Heart right ventricle (tissue), 16 donors: ENCODE measurements around the gene CCDC134. TPM values are rescaled to one million over a fixed set of nuclear protein-coding genes. Genes with fewer than 3 reads are reported as not detected.

Experiments used
- ATAC-seq, 8 donors: fragments of 200-7000 bp; cut with Tn5 transposase; one replicate each; pipeline ENCODE4 v1.9.1; 2020; ENCODE audit warnings: mild to moderate bottlenecking in 8 of 8, moderate library complexity in 8 of 8, moderate number of reproducible peaks in 1 of 8
- DNase-seq, 2 donors: peaks; one replicate each; pipeline ENCODE4 v3.0.0-alpha.2; 2020
- H3K27ac ChIP-seq, 10 donors: fragments of 200-600 bp; sonication (generic) in 2 of 10; one replicate each; pipeline versions ENCODE4 v1.5.0 to v1.8.0; 2020 to 2022; ENCODE audit warnings: mild to moderate bottlenecking in 3 of 10
- H3K27me3 ChIP-seq, 7 donors: fragments of 200-600 bp; one replicate each; pipeline ENCODE4 v1.8.0; 2021 to 2022; ENCODE audit warnings: mild to moderate bottlenecking in 2 of 7
- H3K36me3 ChIP-seq, 9 donors: fragments of 200-600 bp; sonication (generic) in 1 of 9; one replicate each; pipeline versions ENCODE4 v1.5.0 to v1.8.0; 2020 to 2022; ENCODE audit warnings: mild to moderate bottlenecking in 2 of 9
- H3K4me1 ChIP-seq, 9 donors: fragments of 200-600 bp; sonication (generic) in 1 of 9; one replicate each; pipeline versions ENCODE4 v1.5.0 to v1.8.0; 2020 to 2022; ENCODE audit warnings: mild to moderate bottlenecking in 4 of 9
- H3K4me3 ChIP-seq, 10 donors: fragments of 200-600 bp; sonication (generic) in 2 of 10; one replicate each; pipeline versions ENCODE4 v1.5.0 to v1.8.0; 2020 to 2022; ENCODE audit warnings: mild to moderate bottlenecking in 7 of 10, moderate library complexity in 2 of 10
- H3K9me3 ChIP-seq, 11 donors: fragments of 200-600 bp in 10 of 11; sonication (generic) in 2 of 11; one replicate each; pipeline versions ENCODE4 v1.5.0 to v1.8.0; 2013 to 2022; ENCODE audit warnings: mild to moderate bottlenecking in 2 of 11, control low read depth in 1 of 11, moderate library complexity in 1 of 11
- CTCF ChIP-seq, 9 donors: fragments of 200-600 bp; sonication (generic) in 2 of 9; IDR thresholded peaks; one replicate each; pipeline versions ENCODE4 v1.5.0 to v1.8.0; 2021 to 2022; ENCODE audit warnings: antibody characterized with exemption in 9 of 9, mild to moderate bottlenecking in 5 of 9, moderate library complexity in 1 of 9
- WGBS, 2 donors: extraction: QIAGEN DNeasy Blood & Tissue Kit; methylation state at CpG; one replicate each; pipeline ENCODE4 v1.1.7; 2013; ENCODE audit warnings: inconsistent platforms in 1 of 2; 5-methylcytosine and 5-hydroxymethylcytosine counted together
- intact Hi-C, 10 donors: fragments of 100-400 bp; cut with DNase I; formaldehyde crosslinking; loops; one replicate each; pipeline versions ENCODE4 v1.11.1 to v1.14.2; 2022
- polyA plus RNA-seq, 2 donors: library from polyadenylated mRNA; stranded (reverse); fragments of 200-250 nt; gene quantifications; one replicate each; pipeline ENCODE4 v1.2.3, GENCODE V29; 2013
- total RNA-seq, 10 donors: library from RNA; stranded (reverse); fragmentation: NEBNext Ultra II Directional in 3 of 10; extraction: Animal tissue kit (Norgen Biotek cat#: 25700) in 3 of 10; gene quantifications; one replicate each; pipeline versions ENCODE4 v1.2.1 to v1.2.4, GENCODE V29; 2021 to 2023
- donor health status: Arrhythmogenic right ventricular cardiomyopathy.
- donor health status: ischemic (EF 13 %, LVEDD 7.1; RV severe dilation, severe dysfunction).
- donor health status: healthy with polysubstance abuse.
- donor health status: DM: no; HTN: yes; CAD: no.
- donor health status: DM: no; HTN: no; CAD: no.
- donor health status: ischemic (EF 25% LVEDD 6.9; RV normal size, moderate dysfunction).
- donor health status: ischemic (EF 25% LVEDD 5.7; RV mildly dilated, moderate dysfunction).
- donor health status: healthy.
- donor health status: DM: yes; HTN: yes; CAD: no.
- donor health status: Ischemic cardiomyopathy.
- donor health status: ischemic (EF 35%, LVEDD 5.7; RV mildly dilated, moderate dysfunction).
- donor health status: nonischemic (EF 11% LVEDD 7.7; RV severe dilation, severe dysfunction).
- donor health status: DM: yes; HTN: yes; CAD: no.
- donor health status: PGD.
- donor health status: ischemic (EF 29% LVEDD 5.4; RV normal size, mild dysfunction).
- donor health status: nonischemic (EF 23%, LVEDD 6.1; RV moderate dilation, normal function).

CCDC134 gene
- total and polyA plus RNA-seq, 12 donors = 1.2 to 7.3 (median 3.8) TPM

- Histone ChIP-seq H3K36me3 (no peaks in the 10 kb centered on the region), H3K4me3 (no peak overlapping the region), H3K9me3 (no peaks in the 10 kb centered on the region), H3K4me1 (peaks cover 0 to under 1% (median 0%) of the 10 kb centered on the region in 9 donors), H3K27me3 (peaks cover 0 to 4% (median 0%) of the 10 kb centered on the region in 7 donors), H3K27ac (no peak overlapping the region)
- ATAC-seq (no peak), DNase-seq (no peak)
- no peak for TF ChIP-seq CTCF (IDR thresholded peaks at IDR 0.05)
- intact Hi-C loops = no loop called here
- 89% methylated on average over 5 of the region's 5 CpGs for WGBS, 2 donors
Measured at GRCh38 chr22:41775338-41775737, 25.1 kb upstream of the CCDC134 start.

- no peaks in the 10 kb centered on the region for H3K36me3 ChIP-seq
- DNase-seq = no peak
Measured at GRCh38 chr22:41775976-41776375, 24.5 kb upstream of the CCDC134 start.

GRCh38 chr22:41776381-41776780 is 24.1 kb upstream of the CCDC134 start:
- no peak for TF ChIP-seq CTCF (IDR thresholded peaks at IDR 0.05)
- H3K4me3 ChIP-seq = no peak overlapping the region
- intact Hi-C loops = no loop called here
- no peaks in the 10 kb centered on the region for H3K9me3 ChIP-seq
- peaks cover 0 to 4% (median 0%) of the 10 kb centered on the region in 7 donors for H3K27me3 ChIP-seq
- no peak overlapping the region for H3K27ac ChIP-seq
- 79 to 80% methylated on average over 3 of the region's 3 CpGs for WGBS, 2 donors
- peaks cover 0 to 11% (median 0%) of the 10 kb centered on the region in 9 donors for H3K4me1 ChIP-seq
- ATAC-seq = no peak
- no peak for DNase-seq
- H3K36me3 ChIP-seq = no peaks in the 10 kb centered on the region

More at GRCh38 chr22:41775976-41776375, 24.5 kb upstream of the CCDC134 start:
- intact Hi-C loops = no loop called here
- no peak overlapping the region for H3K4me3 ChIP-seq
- H3K4me1 ChIP-seq = peaks cover 0 to 7% (median 0%) of the 10 kb centered on the region in 9 donors
- H3K9me3 ChIP-seq = no peaks in the 10 kb centered on the region
- TF ChIP-seq CTCF (IDR thresholded peaks at IDR 0.05) = no peak
- H3K27me3 ChIP-seq = peaks cover 0 to 4% (median 0%) of the 10 kb centered on the region in 7 donors
- 41 to 52% methylated on average over 4 of the region's 4 CpGs for WGBS, 2 donors
- ATAC-seq = no peak
- H3K27ac ChIP-seq = no peak overlapping the region

- Histone ChIP-seq H3K9me3 (no peaks in the 10 kb centered on the region), H3K36me3 (no peaks in the 10 kb centered on the region), H3K27me3 (peaks cover 0 to 4% (median 0%) of the 10 kb centered on the region in 7 donors), H3K4me3 (no peak overlapping the region), H3K4me1 (peaks cover 0 to 26% (median 0%) of the 10 kb centered on the region in 9 donors), H3K27ac (no peak overlapping the region)
- no peak for TF ChIP-seq CTCF (IDR thresholded peaks at IDR 0.05)
- 85 to 91% methylated on average over 2 of the region's 2 CpGs for WGBS, 2 donors
- DNase-seq = no peak
- no peak for ATAC-seq
- intact Hi-C loops = no loop called here
Measured at GRCh38 chr22:41777749-41778425, 22.6 kb upstream of the CCDC134 start.
